ENCODE measurements around the gene CCND1.

Gene CCND1

DNA sequence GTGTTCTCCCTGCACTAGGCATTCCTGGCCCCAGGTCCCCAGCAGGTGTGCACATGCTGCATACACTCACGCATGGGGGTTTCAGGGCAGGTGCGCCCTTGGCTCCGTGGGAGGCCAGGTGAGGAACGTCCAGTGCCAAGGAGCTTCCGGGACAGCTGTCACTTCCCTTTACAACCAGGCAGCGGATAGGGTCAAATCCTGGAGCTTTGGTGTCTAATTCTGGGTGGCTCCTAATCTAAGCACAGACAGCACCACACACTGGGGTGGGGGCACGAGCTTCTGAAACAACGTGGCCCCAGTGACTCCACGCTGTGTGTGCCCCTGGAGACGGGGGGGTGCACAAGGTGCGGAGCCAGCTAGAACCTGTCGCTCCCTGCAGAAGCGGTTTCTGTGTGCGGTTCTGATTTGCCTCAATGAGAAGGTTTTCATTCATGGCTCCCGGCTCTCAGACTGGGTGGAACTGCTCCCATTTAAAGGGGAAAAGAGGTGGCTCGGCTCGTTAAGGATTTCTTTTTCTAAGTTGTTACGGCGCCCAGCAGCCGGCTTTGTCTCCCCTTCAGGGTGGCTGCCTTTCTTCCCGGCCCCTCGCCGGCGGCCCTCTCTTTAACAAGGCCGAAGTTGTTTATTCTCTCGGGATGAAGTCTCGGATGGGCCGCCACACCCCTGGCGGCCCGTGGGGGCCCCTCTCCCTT lies 5.0 kb downstream of the CCND1 start:
- Histone ChIP-seq H3K27me3 (ENCODE audit: insufficient read depth, poor library complexity, severe bottlenecking) (no peaks in the 10 kb centered on the region), H3K36me3 (ENCODE audit: low read depth) (peaks cover 80% of the 10 kb centered on the region), H3K4me1 (ENCODE audit: insufficient read depth, poor library complexity, severe bottlenecking) (peaks cover 6% of the 10 kb centered on the region), H3K27ac (ENCODE audit: poor library complexity, severe bottlenecking) (peak overlapping the region; percentile 89), H3K9me3 (ENCODE audit: severe bottlenecking) (no peaks in the 10 kb centered on the region), H3K4me3 (ENCODE audit: severe bottlenecking) (no peak overlapping the region)
- ATAC-seq (ENCODE audit: low read depth) (no peak), DNase-seq (ENCODE audit: low spot score) (peak; percentile 43)
- TF ChIP-seq, protein P1, sequence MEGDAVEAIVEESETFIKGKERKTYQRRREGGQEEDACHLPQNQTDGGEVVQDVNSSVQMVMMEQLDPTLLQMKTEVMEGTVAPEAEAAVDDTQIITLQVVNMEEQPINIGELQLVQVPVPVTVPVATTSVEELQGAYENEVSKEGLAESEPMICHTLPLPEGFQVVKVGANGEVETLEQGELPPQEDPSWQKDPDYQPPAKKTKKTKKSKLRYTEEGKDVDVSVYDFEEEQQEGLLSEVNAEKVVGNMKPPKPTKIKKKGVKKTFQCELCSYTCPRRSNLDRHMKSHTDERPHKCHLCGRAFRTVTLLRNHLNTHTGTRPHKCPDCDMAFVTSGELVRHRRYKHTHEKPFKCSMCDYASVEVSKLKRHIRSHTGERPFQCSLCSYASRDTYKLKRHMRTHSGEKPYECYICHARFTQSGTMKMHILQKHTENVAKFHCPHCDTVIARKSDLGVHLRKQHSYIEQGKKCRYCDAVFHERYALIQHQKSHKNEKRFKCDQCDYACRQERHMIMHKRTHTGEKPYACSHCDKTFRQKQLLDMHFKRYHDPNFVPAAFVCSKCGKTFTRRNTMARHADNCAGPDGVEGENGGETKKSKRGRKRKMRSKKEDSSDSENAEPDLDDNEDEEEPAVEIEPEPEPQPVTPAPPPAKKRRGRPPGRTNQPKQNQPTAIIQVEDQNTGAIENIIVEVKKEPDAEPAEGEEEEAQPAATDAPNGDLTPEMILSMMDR (IDR thresholded peaks at IDR 0.05; ENCODE audit: poor library complexity, severe bottlenecking) = no peak

DNA sequence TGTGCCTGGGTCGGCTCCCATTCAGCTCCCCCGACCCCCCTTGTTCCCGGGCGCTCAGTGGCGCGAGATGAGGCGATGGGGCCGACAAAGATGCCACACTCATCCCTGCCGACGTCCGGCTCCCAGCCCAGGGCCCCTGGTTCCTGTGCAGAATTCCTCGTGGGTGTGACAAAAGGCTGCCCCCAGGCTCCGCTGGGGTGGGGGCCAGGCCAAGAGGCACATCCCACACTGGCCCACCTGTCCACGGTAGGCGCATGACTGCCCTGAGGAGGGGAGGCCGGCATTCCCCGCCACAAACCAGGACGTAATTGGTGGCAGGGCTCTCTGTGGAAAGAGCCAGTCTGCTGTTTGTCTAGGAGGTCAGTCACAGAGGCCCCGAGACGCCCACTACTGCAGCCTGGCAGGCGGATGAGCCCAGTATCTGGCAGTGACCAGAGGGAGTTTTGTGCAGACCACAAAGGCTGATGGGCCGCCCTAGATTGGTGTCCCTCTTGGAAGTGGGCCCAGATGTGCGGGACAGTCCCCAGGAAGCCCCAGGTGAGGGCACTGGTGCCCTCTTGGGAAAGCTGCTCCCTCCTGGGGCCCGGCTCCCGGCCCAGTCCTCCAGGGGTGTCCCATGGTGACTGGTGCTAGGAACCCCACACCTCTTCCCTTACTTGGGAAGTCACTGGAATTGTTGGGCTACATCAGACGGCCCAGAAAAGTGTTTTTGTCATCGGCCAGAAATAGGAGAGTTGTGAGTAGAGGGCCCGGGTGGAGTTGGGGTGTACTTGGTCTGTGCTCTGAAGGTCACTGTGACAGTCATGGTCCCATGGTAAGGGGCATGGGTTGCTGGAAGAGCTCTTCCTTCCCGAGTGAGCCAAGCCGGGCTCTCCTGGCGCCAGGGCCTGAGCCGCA lies 5.8 kb downstream of the CCND1 start:
- no peaks in the 10 kb centered on the region for H3K9me3 ChIP-seq (ENCODE audit: severe bottlenecking)
- peaks cover 88% of the 10 kb centered on the region for H3K36me3 ChIP-seq (ENCODE audit: low read depth)
- ATAC-seq (ENCODE audit: low read depth) = no peak
- H3K27me3 ChIP-seq (ENCODE audit: insufficient read depth, poor library complexity, severe bottlenecking) = no peaks in the 10 kb centered on the region
- no peak overlapping the region for H3K27ac ChIP-seq (ENCODE audit: poor library complexity, severe bottlenecking)
- no peak overlapping the region for H3K4me3 ChIP-seq (ENCODE audit: severe bottlenecking)
- peak; percentile 58 for DNase-seq (ENCODE audit: low spot score)
- TF ChIP-seq, protein P1 (IDR thresholded peaks at IDR 0.05; ENCODE audit: poor library complexity, severe bottlenecking) = no peak
- H3K4me1 ChIP-seq (ENCODE audit: insufficient read depth, poor library complexity, severe bottlenecking) = peaks cover 6% of the 10 kb centered on the region

DNA sequence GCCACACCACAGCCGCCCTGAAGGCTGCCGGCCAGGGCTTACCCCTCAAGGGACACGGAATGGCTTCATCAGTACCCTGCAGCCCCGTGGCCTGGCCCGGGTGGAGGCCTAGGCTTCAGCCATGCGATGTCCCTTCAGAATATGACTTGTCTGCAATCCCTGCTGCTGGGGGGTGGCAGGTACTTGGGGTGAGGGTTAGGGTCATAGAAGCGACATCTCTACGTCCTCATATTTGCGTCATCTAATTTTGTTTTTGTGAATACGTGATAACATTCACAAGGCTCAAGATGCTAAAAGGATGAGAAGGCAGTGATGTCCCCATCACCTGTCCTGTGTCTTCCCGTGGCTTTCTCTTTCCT lies 6.4 kb downstream of the CCND1 start:
- Histone ChIP-seq H3K27me3 (ENCODE audit: insufficient read depth, poor library complexity, severe bottlenecking) (no peaks in the 10 kb centered on the region), H3K36me3 (ENCODE audit: low read depth) (peaks cover 94% of the 10 kb centered on the region), H3K27ac (ENCODE audit: poor library complexity, severe bottlenecking) (no peak overlapping the region), H3K9me3 (ENCODE audit: severe bottlenecking) (no peaks in the 10 kb centered on the region), H3K4me3 (ENCODE audit: severe bottlenecking) (no peak overlapping the region), H3K4me1 (ENCODE audit: insufficient read depth, poor library complexity, severe bottlenecking) (peaks cover 6% of the 10 kb centered on the region)
- ATAC-seq (ENCODE audit: low read depth) = no peak
- peak; percentile 31 for DNase-seq (ENCODE audit: low spot score)
- TF ChIP-seq, protein P1 (IDR thresholded peaks at IDR 0.05; ENCODE audit: poor library complexity, severe bottlenecking) = no peak

- H3K27ac ChIP-seq (ENCODE audit: poor library complexity, severe bottlenecking) = no peak overlapping the region
- no peaks in the 10 kb centered on the region for H3K27me3 ChIP-seq (ENCODE audit: insufficient read depth, poor library complexity, severe bottlenecking)
- DNase-seq (ENCODE audit: low spot score) (peak; percentile 38), ATAC-seq (ENCODE audit: low read depth) (no peak)
- H3K4me1 ChIP-seq (ENCODE audit: insufficient read depth, poor library complexity, severe bottlenecking) = peaks cover 6% of the 10 kb centered on the region
- TF ChIP-seq, protein P1 (IDR thresholded peaks at IDR 0.05; ENCODE audit: poor library complexity, severe bottlenecking) = no peak
- H3K36me3 ChIP-seq (ENCODE audit: low read depth) = peaks cover 99% of the 10 kb centered on the region
- no peak overlapping the region for H3K4me3 ChIP-seq (ENCODE audit: severe bottlenecking)
- H3K9me3 ChIP-seq (ENCODE audit: severe bottlenecking) = no peaks in the 10 kb centered on the region
These were observed 7.0 kb downstream of the CCND1 start for GRCh38 chr11:69647761-69648497.
